Activated CD8-positive, alpha-beta memory T cell treated with anti-CD3 and anti-CD28 coated beads, Interleukin-2, amount 50 U/mL, for 48 hours (primary cell): ENCODE results near the gene RPTN.

ENCODE experiments used
- DNase-seq: peaks from one replicate; pipeline ENCODE4 v3.0.0-alpha.2; 2020

RPTN gene

GRCh38 chr1:152159144-152159543 lies at the start of gene RPTN:
Gene RPTN, minus strand, starts transcription at chr1:152159228. Its CDS starts 1,339 bp downstream, at chr1:152157889.
- no peak for DNase-seq

GRCh38 chr1:152198982-152199381 lies 40.0 kb upstream of the RPTN start:
- no peak for DNase-seq

GRCh38 chr1:152197361-152197941 lies 38.4 kb upstream of the RPTN start:
- DNase-seq = no peak

- DNase-seq = no peak
Measured at GRCh38 chr1:152191711-152192110, 32.7 kb upstream of the RPTN start.

GRCh38 chr1:152191260-152191659 lies 32.2 kb upstream of the RPTN start:
- DNase-seq = no peak

- no peak for DNase-seq
Measured at GRCh38 chr1:152190589-152190988, 31.6 kb upstream of the RPTN start.

GRCh38 chr1:152189657-152190442 lies 30.8 kb upstream of the RPTN start:
- peak; percentile 76 for DNase-seq

GRCh38 chr1:152188673-152189591 lies 29.9 kb upstream of the RPTN start:
- DNase-seq = peak; percentile 93

- no peak for DNase-seq
Measured at GRCh38 chr1:152186556-152187285, 27.7 kb upstream of the RPTN start.

- DNase-seq = peak; percentile 55
Measured at GRCh38 chr1:152185544-152186391, 26.7 kb upstream of the RPTN start.

GRCh38 chr1:152182944-152183361 lies 23.9 kb upstream of the RPTN start:
- no peak for DNase-seq

GRCh38 chr1:152182431-152182830 lies 23.4 kb upstream of the RPTN start:
- DNase-seq = no peak

GRCh38 chr1:152179566-152179965 lies 20.5 kb upstream of the RPTN start:
- no peak for DNase-seq

- DNase-seq = no peak
Measured at GRCh38 chr1:152170287-152170905, 11.4 kb upstream of the RPTN start.

- no peak for DNase-seq
Measured at GRCh38 chr1:152169366-152170025, 10.5 kb upstream of the RPTN start.

GRCh38 chr1:152168535-152168868 lies 9.5 kb upstream of the RPTN start:
- no peak for DNase-seq

- DNase-seq = no peak
Measured at GRCh38 chr1:152167835-152168534, 9.0 kb upstream of the RPTN start.

- DNase-seq = no peak
Measured at GRCh38 chr1:152166966-152167365, 7.9 kb upstream of the RPTN start.

- no peak for DNase-seq
Measured at GRCh38 chr1:152165286-152166077, 6.5 kb upstream of the RPTN start.
